GM19328 (cell line): ENCODE results near the gene RC3H2.
"Not testable (repeated sequence)": the region's sequence is repeated elsewhere in the genome, so short reads cannot be mapped to it uniquely, and the experiment has no call there.

Experiments
- ATAC-seq: cut with Tn5 transposase; IDR thresholded peaks from one replicate; pipeline ENCODE4 v1.9.1; 2021; ENCODE audit warnings: mild to moderate bottlenecking, moderate library complexity; ENCODE audit not compliant: unreplicated experiment

RC3H2 gene

DNA sequence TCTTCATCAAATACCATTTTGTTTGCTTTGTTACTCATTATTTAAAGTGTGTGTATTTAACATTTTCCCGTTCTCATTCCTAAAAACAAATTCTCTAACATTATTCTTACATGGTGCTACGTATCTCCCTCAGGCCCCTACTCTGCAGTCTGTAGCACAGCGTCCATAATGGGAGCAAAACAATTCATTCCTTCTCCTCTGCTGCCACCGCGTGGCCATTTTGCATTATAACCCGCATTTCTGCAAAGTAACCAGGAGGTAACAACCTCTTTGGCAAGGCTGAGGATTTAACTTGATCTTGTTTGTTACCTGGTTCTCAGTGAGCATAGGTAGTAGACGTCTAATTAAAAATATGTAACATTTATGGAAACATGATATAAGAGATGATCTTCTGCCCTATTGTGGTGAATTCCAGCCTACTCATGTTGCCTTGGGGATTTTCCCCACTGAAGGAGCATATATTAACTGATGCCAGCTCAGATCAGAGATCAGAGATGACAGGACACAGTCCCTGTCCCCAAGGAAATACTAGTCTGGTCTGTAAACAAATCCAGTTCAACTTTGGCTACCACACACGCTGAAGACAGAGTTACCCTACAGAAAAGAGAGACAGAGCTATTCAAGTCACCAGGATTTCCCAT, 94.7 kb downstream of the RC3H2 start:
- ATAC-seq: peak; percentile 59

DNA sequence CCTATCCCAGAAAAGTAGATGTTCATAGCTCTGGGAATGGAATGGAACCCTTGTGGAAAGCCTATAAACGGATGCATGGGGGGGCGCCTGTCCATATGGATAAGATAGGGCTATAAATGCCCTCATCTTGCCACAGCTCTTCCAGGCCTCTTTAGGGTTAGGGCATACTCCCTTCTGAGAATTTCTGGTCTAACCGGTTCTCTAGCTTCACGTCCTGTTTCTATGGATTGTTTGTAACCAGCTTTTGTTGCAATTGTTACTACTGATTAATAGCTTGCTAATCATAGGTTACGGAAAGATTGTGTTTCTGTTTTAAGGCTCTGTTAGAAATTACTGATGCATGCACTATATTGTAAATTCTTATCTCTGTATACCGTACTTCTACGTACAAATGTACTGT, 95.9 kb downstream of the RC3H2 start:
- not testable (repeated sequence) for ATAC-seq

DNA sequence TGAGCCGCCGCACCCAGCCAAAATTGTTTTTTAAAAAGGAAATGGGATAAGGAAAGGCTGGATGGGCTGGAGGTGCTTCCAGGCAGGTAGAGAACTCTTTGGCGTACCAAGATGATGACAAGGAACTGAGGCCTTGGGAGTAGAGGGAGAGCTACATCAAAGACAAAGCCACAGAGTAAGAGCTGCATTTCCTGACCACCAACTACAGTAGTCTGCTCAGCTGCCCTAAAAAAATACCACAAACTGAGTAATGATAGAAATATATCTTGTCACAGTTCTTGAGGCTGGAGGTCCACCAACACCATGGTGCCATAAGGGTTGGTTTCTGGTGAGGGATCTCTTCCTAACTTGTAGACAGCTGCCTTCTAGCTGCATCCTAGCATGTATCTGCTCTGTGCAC, 97.0 kb downstream of the RC3H2 start:
- no peak for ATAC-seq

DNA sequence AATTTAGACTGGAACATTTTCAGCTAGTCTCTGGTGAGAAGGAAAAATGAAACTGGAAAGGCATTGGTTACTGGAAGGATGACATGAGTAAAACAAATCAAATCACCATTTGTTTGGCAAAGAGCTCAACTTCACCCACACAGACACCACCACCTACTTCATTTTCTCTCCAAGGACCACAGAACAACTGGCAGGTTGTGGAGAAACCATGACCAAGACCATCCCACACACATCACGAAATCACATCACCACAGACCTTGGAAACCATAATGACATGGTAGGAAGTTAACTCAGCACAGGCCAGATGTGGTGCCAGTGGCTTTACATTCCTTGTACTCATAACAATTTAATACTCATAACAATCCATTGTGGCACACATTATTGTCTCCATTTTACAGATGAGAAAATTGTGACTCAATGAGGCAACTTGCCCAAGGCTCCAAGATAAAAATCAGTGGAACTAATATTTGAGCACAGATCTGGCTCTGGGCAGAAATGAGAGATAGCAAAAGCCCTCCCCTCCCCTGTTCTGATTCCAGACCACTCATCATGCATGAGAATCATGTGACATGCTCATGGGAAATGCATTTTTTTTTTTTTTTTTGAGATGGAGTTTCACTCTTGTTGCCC, 97.8 kb downstream of the RC3H2 start:
- ATAC-seq: no peak

DNA sequence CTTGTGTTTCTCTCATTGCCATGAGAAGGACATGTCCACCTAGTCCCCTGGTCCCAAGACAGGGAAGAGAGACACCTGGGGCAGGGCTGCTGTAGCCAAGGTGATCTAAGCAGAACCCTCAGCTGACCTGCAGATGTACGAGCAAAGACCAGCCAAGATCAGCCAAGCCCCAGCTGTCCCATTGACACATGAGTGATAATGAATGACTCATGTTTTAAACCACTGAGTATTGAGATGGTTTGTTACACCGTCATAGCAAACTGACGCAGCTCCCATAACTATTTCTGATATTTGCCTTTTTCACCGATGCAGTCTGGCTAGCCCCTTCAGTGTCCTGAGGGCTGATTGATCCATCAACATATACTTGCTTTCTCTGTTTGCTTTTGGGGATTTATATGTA, 98.5 kb downstream of the RC3H2 start:
- ATAC-seq: no peak

DNA sequence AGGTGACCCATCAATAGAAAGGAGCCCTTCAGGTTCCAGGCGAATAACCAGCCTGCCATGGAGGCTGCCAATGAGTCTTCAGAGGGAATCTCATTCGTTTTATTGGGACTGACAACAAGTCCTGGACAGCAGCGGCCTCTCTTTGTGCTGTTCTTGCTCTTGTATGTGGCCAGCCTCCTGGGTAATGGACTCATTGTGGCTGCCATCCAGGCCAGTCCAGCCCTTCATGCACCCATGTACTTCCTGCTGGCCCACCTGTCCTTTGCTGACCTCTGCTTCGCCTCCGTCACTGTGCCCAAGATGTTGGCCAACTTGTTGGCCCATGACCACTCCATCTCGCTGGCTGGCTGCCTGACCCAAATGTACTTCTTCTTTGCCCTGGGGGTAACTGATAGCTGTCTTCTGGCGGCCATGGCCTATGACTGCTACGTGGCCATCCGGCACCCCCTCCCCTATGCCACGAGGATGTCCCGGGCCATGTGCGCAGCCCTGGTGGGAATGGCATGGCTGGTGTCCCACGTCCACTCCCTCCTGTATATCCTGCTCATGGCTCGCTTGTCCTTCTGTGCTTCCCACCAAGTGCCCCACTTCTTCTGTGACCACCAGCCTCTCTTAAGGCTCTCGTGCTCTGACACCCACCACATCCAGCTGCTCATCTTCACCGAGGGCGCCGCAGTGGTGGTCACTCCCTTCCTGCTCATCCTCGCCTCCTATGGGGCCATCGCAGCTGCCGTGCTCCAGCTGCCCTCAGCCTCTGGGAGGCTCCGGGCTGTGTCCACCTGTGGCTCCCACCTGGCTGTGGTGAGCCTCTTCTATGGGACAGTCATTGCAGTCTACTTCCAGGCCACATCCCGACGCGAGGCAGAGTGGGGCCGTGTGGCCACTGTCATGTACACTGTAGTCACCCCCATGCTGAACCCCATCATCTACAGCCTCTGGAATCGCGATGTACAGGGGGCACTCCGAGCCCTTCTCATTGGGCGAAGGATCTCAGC, 104.8 kb downstream of the RC3H2 start, which contains the start of gene OR1K1:
OR1K1 (plus strand) TSS at position 58 of the 995 bp plus-strand sequence; CDS start at position 58, 0 bp downstream.
- no peak for ATAC-seq

DNA sequence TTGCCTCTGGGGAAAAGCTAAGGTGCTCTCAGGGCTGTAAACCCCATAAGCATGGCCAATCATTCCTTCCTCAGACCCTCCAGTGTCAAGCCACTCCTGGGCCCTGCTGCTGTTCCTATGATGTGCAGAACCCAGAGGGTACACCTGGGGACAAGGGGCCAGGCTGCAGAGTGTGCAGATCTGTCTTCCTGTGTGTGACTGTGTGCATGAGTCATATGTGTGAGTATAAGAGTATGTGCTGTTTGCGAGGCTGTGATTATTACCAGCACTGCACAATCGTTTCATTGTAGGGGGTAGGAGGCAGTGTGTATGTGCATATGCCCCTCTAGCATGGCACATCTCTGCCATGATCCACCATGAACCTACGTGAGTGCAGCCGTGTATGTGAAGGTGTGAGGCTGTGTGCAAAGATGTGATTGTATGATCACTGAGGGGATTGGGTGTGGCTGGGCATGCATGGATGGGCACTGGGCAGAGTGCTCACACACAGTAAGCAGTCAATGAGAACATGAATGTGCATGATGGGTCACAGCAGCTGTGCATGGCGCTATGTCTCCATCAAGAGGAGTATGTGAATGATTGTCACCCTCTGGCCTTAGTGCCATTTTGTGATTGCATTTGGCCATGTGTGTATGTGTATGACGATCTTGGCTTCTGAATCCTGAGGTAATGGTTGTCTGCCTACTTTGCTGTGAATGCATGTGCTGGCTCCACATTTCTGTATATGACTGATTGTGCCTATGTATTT, 107.7 kb downstream of the RC3H2 start:
- no peak for ATAC-seq
